HEK293T (cell line): ENCODE results near the gene F8.
A peak's percentile ranks its signal among the peaks of the same experiment; 100 is the strongest.
"Not testable (repeated sequence)": the region's sequence is repeated elsewhere in the genome, so short reads cannot be mapped to it uniquely, and the experiment has no call there.

Experiments
- CTCF ChIA-PET: fragments of 350-600 bp; formaldehyde crosslinking; extraction: SDS; loops from one replicate; lab custom pipeline; 2021; ENCODE audit warnings: antibody characterized with exemption, inconsistent platforms; lab: Yijun Ruan, JAX
- POLR2A ChIA-PET: fragments of 350-600 bp; formaldehyde crosslinking; extraction: SDS; loops from one replicate; lab custom pipeline; 2020; ENCODE audit warnings: antibody characterized with exemption, inconsistent platforms; lab: Yijun Ruan, JAX
- DNase-seq: peaks from one replicate; pipeline ENCODE4 v3.0.0; 2012; ENCODE audit warnings: mixed read lengths; ENCODE audit errors: extremely low spot score
- ARNT ChIP-seq: fragments of 450-650 bp; IDR thresholded peaks from 2 replicates; pipeline ENCODE4 v1.6.1; 2017; ENCODE audit warnings: mild to moderate bottlenecking
- BHLHE40 ChIP-seq: fragments of 450-650 bp; IDR thresholded peaks from 2 replicates; pipeline ENCODE4 v1.6.1; 2016; ENCODE audit warnings: mild to moderate bottlenecking, moderate library complexity, borderline replicate concordance
- CTBP1 ChIP-seq: fragments of 450-650 bp; IDR thresholded peaks from 2 replicates; pipeline ENCODE4 v1.6.1; 2016; ENCODE audit warnings: borderline replicate concordance
- ELF4 ChIP-seq: fragments of 450-650 bp; IDR thresholded peaks from 2 replicates; pipeline ENCODE4 v1.6.1; 2017; ENCODE audit warnings: antibody characterized with exemption
- FOXA1 ChIP-seq: fragments of 450-650 bp; IDR thresholded peaks from 2 replicates; pipeline ENCODE4 v1.6.1; 2016; ENCODE audit warnings: mild to moderate bottlenecking
- FOXK2 ChIP-seq: fragments of 450-650 bp; IDR thresholded peaks from 2 replicates; pipeline ENCODE4 v1.6.1; 2016; ENCODE audit warnings: mild to moderate bottlenecking
- FOXM1 ChIP-seq: fragments of 450-650 bp; IDR thresholded peaks from 2 replicates; pipeline ENCODE4 v1.6.1; 2017; ENCODE audit warnings: mild to moderate bottlenecking, borderline replicate concordance
- HDGF ChIP-seq: fragments of 450-650 bp; IDR thresholded peaks from 2 replicates; pipeline ENCODE4 v1.6.1; 2017; ENCODE audit warnings: antibody characterized with exemption, borderline replicate concordance
- L3MBTL2 ChIP-seq: fragments of 450-650 bp; conservative IDR thresholded peaks from 2 replicates; pipeline ENCODE4 v1.6.1; 2016; ENCODE audit warnings: mild to moderate bottlenecking
- LEF1 ChIP-seq: fragments of 450-650 bp; IDR thresholded peaks from 2 replicates; pipeline ENCODE4 v1.6.1; 2017; ENCODE audit warnings: mild to moderate bottlenecking, borderline replicate concordance
- NFRKB ChIP-seq: fragments of 450-650 bp; IDR thresholded peaks from 2 replicates; pipeline ENCODE4 v1.6.1; 2016; ENCODE audit warnings: mild to moderate bottlenecking, moderate library complexity
- PKNOX1 ChIP-seq: fragments of 450-650 bp; IDR thresholded peaks from 2 replicates; pipeline ENCODE4 v1.6.1; 2016
- SP1 ChIP-seq: fragments of 450-650 bp; IDR thresholded peaks from 2 replicates; pipeline ENCODE4 v1.6.1; 2017
- SUZ12 ChIP-seq: fragments of 450-650 bp; IDR thresholded peaks from 2 replicates; pipeline ENCODE4 v1.6.1; 2016; ENCODE audit warnings: mild to moderate bottlenecking
- TARDBP ChIP-seq: fragments of 450-650 bp; IDR thresholded peaks from 2 replicates; pipeline ENCODE4 v1.6.1; 2016
- ZNF384 ChIP-seq: fragments of 450-650 bp; IDR thresholded peaks from 2 replicates; pipeline ENCODE4 v1.6.1; 2016

F8 gene

GRCh38 chrX:155027509-155028066, 5.1 kb upstream of the F8 start:
- DNase-seq, result peak; percentile 15
- CTCF ChIA-PET, result interaction anchor here (0.6 to 1.3 kb wide), 2 partner anchors 21 to 25 kb away, joined by 3 read pairs; no protein-coding TSS in a partner anchor
- TF ChIP-seq FOXK2, result no peak
- POLR2A ChIA-PET, result interaction anchor here (1.0 to 1.3 kb wide), 4 partner anchors 10 to 43 kb away, joined by 3 read pairs; no protein-coding TSS in a partner anchor

GRCh38 chrX:155026727-155027508, 4.4 kb upstream of the F8 start, which contains the start of gene FUNDC2:
Gene FUNDC2 (plus strand): TSS chrX:155026844. CDS start chrX:155026939, 95 bp downstream.
- TF ChIP-seq ELF4, result peak; percentile 45; the same call in 1 of the 2 replicates
- peak; percentile 95 for TF ChIP-seq L3MBTL2
- TF ChIP-seq CTBP1, result 0 out of 2 replicates have a peak, but pooled peaks have one; percentile 41
- TF ChIP-seq PKNOX1, result no peak
- DNase-seq, result peak; percentile 89
- POLR2A ChIA-PET, result interaction anchor here (0.5 to 1.3 kb wide), 8 partner anchors 9 to 968 kb away, joined by 3 to 10 read pairs (median 3); partner anchors contain the start of genes CMC4 and MTCP1
- CTCF ChIA-PET, result interaction anchor here (0.6 to 1.3 kb wide), 2 partner anchors 22 to 653 kb away, joined by 3 read pairs; no protein-coding TSS in a partner anchor

GRCh38 chrX:155026420-155026726, 3.9 kb upstream of the F8 start:
- CTCF ChIA-PET, result interaction anchor here (0.6 to 1.3 kb wide), 2 partner anchors 23 to 652 kb away, joined by 3 read pairs; no protein-coding TSS in a partner anchor

GRCh38 chrX:155023907-155024833, 1.6 kb upstream of the F8 start:
- ChIA-PET CTCF (interaction anchor here (0.5 kb wide), 1 partner anchor 10 kb away, joined by 3 read pairs; no protein-coding TSS in a partner anchor), POLR2A (no interaction called here)
- DNase-seq, result no peak
- no peak for TF ChIP-seq LEF1

More at GRCh38 chrX:155026420-155026726, 3.9 kb upstream of the F8 start:
- TF ChIP-seq CTBP1 (no peak), SP1 (no peak), BHLHE40 (no peak), SUZ12 (no peak), FOXM1 (no peak)
- POLR2A ChIA-PET, result interaction anchor here (0.5 to 1.3 kb wide), 8 partner anchors 9 to 968 kb away, joined by 3 to 10 read pairs (median 3); partner anchors contain the start of genes CMC4 and MTCP1
- no peak for DNase-seq

- ChIA-PET CTCF (no interaction called here), POLR2A (no interaction called here)
- DNase-seq, result no peak
- TF ChIP-seq BHLHE40 (no peak), ELF4 (no peak), L3MBTL2 (no peak), PKNOX1 (no peak), SP1 (no peak), SUZ12 (no peak), ARNT (no peak), HDGF (no peak), FOXM1 (no peak), FOXK2 (no peak), LEF1 (no peak), FOXA1 (no peak), CTBP1 (no peak), ZNF384 (no peak), TARDBP (no peak), NFRKB (no peak)
Observed at GRCh38 chrX:155020591-155020990, 1.9 kb downstream of the F8 start.

GRCh38 chrX:155009994-155010472, 12.5 kb downstream of the F8 start:
- no peak for TF ChIP-seq TARDBP
- no peak for DNase-seq
- ChIA-PET POLR2A (no interaction called here), CTCF (no interaction called here)

- CTCF ChIA-PET, DNase-seq, POLR2A ChIA-PET: not testable (repeated sequence)
Observed at GRCh38 chrX:155008578-155008977, 13.9 kb downstream of the F8 start.

- CTCF ChIA-PET, POLR2A ChIA-PET, DNase-seq: not testable (repeated sequence)
Observed at GRCh38 chrX:155006913-155007671, 15.4 kb downstream of the F8 start.

GRCh38 chrX:155006379-155006778, 16.1 kb downstream of the F8 start:
- DNase-seq, CTCF ChIA-PET: not testable (repeated sequence)

More at GRCh38 chrX:155006379-155006778, 16.1 kb downstream of the F8 start:
- POLR2A ChIA-PET, result not testable (repeated sequence)
